GM18511 (cell line): Measurements from ENCODE around the gene RBM39.

Experiments
- ATAC-seq: cut with Tn5 transposase; IDR thresholded peaks from one replicate; pipeline ENCODE4 v1.9.1; 2021; ENCODE audit warnings: mild to moderate bottlenecking, moderate library complexity; ENCODE audit not compliant: unreplicated experiment

RBM39 gene

GRCh38 chr20:35680452-35681183 is 61.4 kb downstream of the RBM39 start:
- ATAC-seq: no peak

- ATAC-seq: no peak
Measured at GRCh38 chr20:35674921-35675320, 67.1 kb downstream of the RBM39 start.

GRCh38 chr20:35673884-35674283 is 68.2 kb downstream of the RBM39 start:
- no peak for ATAC-seq

GRCh38 chr20:35669681-35670080 is 72.4 kb downstream of the RBM39 start:
- no peak for ATAC-seq

DNA sequence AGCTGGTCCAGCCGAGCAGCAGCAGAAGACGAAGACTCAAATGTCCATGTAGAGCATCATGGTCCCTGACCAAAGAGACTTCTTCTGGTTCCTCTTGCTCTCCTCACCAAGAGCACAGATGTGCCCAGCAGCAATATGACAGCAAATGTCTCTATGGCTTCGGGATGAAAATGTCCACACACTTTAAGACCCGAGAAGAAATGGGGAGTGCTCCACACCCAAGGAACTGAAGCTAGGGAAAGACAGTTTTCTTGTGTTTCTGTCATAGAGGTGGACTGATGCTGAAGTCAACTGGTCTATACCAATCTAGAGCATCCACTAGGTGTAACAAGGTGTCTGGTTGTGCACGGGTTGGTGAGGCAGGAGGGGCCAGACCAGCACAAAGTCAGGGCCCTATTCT is 72.8 kb downstream of the RBM39 start:
- ATAC-seq: no peak

DNA sequence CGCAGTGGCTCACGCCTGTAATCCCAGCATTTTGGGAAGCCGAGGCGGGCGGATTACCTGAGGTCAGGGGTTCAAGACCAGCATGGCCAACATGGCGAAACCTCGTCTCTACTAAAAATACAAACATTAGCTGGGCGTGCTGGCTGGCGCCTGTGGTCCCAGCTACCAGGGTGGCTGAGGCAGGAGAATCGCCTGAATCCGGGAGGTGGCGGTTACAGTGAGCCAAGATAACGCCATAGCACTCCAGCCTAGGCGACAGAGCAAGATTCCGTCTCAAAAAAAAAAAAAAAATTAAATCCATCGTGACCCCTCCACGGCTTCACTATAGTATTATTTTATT is 76.1 kb downstream of the RBM39 start:
- no peak for ATAC-seq

- ATAC-seq: peak; percentile 87
Measured at GRCh38 chr20:35664466-35665206, 77.4 kb downstream of the RBM39 start, which contains the start of the genes CPNE1 and RBM12. Gene CPNE1, minus strand, starts transcription at chr20:35664900. Its CDS starts 31,977 bp downstream, at chr20:35632923. Gene RBM12, minus strand, starts transcription at chr20:35664900. Its CDS starts 9,578 bp downstream, at chr20:35655322.

- ATAC-seq: peak; percentile 38
Measured at GRCh38 chr20:35663516-35664465, 78.3 kb downstream of the RBM39 start.

GRCh38 chr20:35662551-35662950 is 79.5 kb downstream of the RBM39 start:
- no peak for ATAC-seq

DNA sequence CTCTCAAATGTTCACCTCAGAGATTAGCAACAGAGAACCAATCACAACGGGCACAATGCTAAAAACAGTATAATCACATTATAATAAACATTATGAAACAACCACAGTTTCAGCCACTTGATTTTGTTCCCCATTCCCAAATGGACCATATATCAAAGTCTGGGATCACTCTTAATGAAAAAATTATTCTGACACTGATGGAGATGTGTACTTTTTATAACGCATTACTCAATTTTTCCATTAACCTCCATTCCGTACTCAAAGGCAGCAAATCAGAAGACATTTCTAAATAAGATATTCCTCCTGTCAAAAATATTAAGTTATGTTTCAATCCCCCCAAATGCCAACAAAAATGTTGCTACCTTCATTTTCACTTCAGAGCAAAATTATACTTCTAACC is 80.2 kb downstream of the RBM39 start:
- no peak for ATAC-seq

DNA sequence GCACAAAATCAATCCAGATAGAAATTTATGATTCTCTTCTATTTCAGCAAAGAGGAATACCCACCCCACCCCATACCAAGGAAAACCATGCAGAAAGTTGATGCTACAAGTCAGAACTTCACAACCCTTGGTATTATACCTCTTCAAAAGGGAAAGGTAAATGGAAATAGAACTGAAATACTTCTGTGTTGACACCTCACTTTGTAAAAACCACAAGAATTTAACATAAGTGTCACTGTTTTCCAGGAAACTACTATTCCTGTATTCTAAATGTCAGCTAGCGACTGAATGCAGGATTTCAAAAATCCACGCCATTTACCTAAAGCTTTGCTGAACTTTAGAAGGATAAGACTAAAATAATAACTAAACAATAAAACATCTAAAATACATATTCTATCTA is 81.0 kb downstream of the RBM39 start:
- ATAC-seq: no peak

GRCh38 chr20:35660122-35660937 is 81.7 kb downstream of the RBM39 start:
- ATAC-seq: no peak

GRCh38 chr20:35657271-35657670 is 84.8 kb downstream of the RBM39 start:
- ATAC-seq: no peak

- ATAC-seq: no peak
Measured at GRCh38 chr20:35654415-35654814, 87.6 kb downstream of the RBM39 start.

- ATAC-seq: no peak
Measured at GRCh38 chr20:35653893-35654292, 88.2 kb downstream of the RBM39 start.
